ENCODE results near the gene FAM222A. TPM values are rescaled to one million over a fixed set of nuclear protein-coding genes. Genes with fewer than 3 reads are reported as not detected.

FAM222A gene
- total RNA-seq: under 1 TPM; 0.62 to 0.79 TPM
- long read RNA-seq, donor 1, partial matches to known transcripts: 0 of 1 reads
- long read RNA-seq, donor 1, other reads (novel, unspliced or antisense): 1 of 1 reads
- long read RNA-seq, donor 2: 0 reads

DNA sequence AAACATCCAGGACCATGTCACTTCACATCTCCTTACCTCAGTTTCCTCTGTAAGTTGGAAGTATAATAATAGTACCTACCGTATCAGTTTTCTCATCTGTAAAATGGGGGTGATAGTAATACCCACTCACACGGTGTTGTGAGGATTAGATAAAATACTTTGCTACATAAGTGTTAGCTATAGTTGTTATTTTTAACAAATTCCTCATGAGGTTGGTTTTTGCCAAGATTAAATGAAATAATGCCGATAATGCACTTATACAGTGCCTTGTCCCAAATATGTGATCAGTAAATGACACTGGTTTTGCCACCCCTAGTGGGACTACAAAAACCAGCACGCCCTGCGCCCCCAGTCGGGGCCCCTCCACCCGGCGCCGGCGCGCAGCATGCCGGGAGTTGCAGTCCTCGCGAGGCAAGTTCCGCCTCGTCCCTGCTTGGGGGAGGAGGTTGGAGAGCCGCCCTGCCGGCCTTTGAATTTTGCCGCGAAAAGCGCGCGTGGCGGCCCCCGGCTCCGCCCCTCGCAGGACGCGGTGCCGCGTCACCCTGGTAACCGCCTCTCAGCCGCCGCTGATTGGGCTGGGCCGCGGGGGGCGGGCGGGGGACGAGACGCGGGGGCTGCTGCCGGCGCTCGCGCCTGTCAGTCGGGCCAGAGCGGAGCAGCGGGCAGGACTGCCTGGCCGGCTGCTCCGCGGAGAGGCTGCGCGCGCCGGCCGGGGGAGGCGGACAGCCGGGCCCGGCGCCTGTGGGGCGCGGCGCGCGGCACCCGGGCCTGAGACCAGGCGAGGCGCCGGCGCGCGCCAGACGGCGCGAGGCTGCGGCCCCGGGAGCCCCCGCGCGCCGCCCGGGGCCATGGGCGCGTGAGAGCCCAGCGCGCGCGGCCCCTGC, at the start of gene FAM222A:
Gene FAM222A (plus strand): TSS at position 639 of the 884 bp plus-strand sequence. CDS start 30,322 bp downstream, outside the sequence.
- intact Hi-C loops (cut with DNase I): no loop called here
- peak; percentile 99 for DNase-seq (ENCODE audit: low spot score)

GRCh38 chr12:109664402-109664801, 49.2 kb upstream of the FAM222A start:
- intact Hi-C loops (cut with DNase I): no loop called here

DNA sequence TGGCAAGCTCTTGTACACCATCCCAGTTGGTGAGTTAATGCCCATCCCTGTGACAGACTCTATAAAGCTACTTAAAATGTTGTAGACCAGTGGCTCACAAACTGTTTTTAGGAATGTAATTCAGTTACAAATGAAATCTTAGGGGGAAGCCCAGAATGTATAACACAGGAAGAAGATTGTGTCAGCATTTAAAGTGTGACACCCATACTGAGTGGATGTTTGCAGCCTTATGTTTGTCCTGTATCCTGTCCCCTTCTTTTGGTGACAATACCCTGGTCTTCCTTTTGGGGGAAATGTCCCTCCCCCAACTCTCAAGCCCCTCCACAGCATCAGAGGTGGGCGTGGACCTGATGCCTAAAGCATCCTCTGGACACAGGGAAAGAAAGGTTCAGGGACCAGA, 47.6 kb upstream of the FAM222A start:
- intact Hi-C loops (cut with DNase I): no loop called here
- DNase-seq (ENCODE audit: low spot score): no peak

More at GRCh38 chr12:109664402-109664801, 49.2 kb upstream of the FAM222A start:
- no peak for DNase-seq (ENCODE audit: low spot score)

DNA sequence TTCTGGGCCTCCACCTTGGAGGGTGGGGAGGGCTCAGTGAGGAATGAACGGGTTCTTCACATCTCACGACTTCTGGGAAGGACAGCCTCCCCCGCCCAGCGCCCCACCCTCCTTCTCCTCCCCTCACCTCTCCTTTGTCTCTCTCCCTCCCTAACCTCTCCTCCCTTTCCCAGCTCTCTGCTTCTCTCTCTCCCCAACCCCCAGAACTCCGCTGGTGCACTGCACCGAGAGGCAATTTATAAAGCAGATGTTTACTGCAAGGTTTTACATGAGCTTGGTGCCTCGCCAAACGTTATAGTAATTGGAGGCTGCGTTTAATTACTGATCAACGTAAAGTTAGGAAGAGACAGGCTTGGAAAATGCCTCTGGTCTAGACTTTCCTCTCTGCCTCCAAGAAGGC, 42.9 kb upstream of the FAM222A start:
- DNase-seq (ENCODE audit: low spot score): no peak
- intact Hi-C loops (cut with DNase I): no loop called here

- intact Hi-C loops (cut with DNase I): no loop called here
- no peak for DNase-seq (ENCODE audit: low spot score)
Measured at GRCh38 chr12:109671502-109671901, 42.1 kb upstream of the FAM222A start.

GRCh38 chr12:109673379-109673778, 40.2 kb upstream of the FAM222A start:
- DNase-seq (ENCODE audit: low spot score): no peak
- intact Hi-C loops (cut with DNase I): no loop called here

DNA sequence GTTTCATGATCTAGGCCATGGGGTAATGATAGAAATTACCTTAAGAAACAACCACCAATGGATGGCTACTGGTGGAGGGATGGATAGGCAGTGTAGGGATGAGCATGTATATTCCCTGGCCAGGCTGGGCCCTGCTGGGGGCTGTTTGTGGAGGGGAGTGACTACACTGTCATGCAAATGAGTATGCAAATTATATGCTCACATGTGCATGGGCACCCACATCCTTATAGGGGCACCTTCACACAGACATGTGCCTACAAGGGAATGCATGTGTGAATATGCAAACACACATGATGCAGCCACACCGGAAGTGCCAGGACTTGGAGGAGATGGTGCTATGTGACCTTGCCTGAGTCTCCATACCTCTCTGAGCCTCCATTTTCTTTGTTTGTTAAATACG, 39.7 kb upstream of the FAM222A start:
- intact Hi-C loops (cut with DNase I): no loop called here
- DNase-seq (ENCODE audit: low spot score): no peak

DNA sequence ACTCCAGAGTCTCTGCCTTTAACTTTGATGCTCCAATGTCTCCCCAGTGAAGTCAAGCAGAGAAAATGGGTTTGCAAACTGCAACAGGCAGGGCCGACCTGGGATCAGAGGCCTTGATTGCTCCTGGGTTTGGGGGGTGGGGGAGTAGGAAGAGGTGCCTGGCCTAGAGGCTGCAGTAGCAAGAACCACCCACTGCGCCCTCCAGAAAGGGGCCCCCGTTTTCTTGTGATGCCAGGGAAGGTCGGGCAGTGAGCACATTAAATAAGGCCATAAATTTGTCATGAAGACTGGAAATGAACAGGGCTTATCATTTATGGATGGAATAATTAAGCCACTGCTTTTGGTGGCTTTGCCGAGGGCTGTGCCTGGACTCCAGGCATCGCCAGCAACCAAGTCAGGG, 38.2 kb upstream of the FAM222A start:
- DNase-seq (ENCODE audit: low spot score): no peak
- intact Hi-C loops (cut with DNase I): no loop called here

DNA sequence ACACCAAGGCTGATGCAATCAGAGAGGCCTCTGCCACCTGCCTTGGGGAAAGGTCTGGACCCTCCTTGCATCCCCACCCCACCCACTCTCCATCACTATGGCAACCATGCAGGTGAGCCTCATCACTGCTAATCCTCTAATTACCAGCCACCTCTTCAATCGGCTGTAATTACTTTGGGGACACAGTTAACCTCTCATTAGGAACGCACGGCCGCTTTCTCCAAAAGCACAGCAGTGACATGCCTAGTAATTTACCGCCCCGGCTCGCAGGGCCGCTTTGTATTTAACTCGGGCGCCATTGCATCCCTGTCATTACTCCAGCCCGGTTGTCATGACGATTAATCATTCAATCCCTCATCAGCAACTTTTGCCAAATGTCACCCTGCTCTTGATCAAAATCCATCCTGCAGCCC, 36.3 kb upstream of the FAM222A start:
- no peak for DNase-seq (ENCODE audit: low spot score)
- intact Hi-C loops (cut with DNase I): no loop called here

DNA sequence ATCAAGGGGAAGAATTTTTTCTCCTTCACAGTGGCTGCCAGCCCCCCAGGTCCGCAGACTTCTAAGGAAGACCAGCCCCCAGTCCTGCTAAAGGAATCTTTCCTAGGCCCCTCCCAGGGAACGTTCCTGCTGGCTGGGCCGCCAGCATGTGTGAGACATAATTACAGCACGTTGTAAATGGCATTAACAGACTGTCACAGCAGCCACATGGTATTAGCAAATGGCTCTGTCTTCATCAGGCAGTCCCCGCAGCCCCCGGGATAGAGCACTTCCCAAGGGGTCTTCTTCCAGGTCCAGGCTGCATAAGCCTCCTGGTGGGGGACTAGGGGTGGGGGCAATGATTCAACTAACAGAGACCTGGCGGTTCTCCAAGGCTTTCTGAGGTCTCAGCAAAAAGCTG, 34.9 kb upstream of the FAM222A start:
- no peak for DNase-seq (ENCODE audit: low spot score)
- intact Hi-C loops (cut with DNase I): no loop called here

DNA sequence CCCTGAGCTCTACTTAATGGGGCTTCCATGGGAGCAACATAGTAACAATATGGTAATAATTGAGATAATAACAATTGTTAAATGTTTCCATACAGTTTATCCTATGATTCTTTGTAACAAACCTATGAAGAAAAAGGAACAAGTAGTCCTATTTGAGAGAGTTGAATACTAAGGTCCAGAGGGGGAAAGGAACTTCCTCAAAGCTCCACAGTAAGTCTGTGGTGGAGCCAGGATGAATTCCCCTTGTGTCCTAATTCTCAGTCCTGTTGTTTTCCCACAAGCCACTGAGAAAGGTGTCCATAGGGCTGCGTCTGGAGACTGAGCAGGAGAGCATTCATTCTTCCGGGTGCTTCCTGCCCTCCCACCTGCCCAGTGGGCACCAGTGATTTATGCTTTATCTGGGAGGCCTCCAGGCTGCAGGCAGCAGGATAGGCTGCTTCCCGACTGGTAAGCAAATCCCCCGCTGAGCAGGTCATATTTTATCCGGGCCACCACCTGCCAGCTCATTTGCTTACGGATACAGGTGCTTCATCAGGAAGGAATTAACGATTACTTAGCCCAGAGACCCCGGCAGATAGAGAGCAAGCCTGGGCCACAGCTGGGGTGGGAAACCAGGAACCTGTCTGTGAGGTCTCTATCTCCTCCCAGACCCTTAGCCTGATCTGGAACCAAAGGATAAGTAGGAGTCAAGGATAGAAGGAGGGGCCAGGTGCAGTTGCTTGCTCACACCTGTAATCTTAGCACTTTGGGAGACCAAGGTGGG, 33.9 kb upstream of the FAM222A start:
- intact Hi-C loops (cut with DNase I): loop anchor here in 1 of 2 donors (10.0 kb wide), 1 partner anchor 1905 kb away; the partner anchor contains the start of gene ASCL4
- DNase-seq (ENCODE audit: low spot score): no peak

DNA sequence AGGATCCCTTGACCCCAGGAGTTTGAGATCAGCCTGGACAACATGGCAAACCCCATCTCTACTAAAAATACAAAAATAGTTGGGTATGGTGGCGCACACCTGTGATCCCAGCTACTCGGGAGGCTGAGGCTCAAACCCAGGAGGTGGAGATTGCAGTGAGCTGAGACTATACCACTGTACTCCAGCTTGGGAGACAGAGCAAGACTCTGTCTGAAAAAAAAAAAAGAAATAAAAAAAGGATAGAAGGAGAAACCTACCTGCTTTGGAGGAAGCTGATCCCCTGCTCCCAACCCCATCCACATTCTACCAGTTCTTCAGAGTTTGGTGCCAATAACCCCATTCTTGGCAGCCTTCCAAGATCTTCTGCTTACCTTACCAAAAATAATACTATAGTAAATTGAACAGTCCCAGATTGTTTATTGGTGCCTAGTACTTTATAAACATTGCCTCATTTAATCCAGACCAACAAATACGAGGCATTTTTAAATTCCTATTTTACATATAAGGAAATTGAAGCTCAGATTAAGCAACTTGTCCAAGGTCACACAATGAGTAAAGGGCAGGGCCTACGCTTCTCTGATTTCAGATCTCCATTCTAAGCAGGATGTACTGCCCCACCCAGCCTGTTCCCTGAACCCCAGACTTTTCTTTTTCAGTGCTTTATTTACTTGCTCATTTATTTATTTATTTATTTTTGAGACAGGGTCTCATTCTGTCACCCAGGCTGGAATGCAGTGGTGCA, 33.2 kb upstream of the FAM222A start:
- intact Hi-C loops (cut with DNase I): loop anchor here in 1 of 2 donors (10.0 kb wide), 1 partner anchor 1906 kb away; the partner anchor contains the start of gene ASCL4
- no peak for DNase-seq (ENCODE audit: low spot score)

DNA sequence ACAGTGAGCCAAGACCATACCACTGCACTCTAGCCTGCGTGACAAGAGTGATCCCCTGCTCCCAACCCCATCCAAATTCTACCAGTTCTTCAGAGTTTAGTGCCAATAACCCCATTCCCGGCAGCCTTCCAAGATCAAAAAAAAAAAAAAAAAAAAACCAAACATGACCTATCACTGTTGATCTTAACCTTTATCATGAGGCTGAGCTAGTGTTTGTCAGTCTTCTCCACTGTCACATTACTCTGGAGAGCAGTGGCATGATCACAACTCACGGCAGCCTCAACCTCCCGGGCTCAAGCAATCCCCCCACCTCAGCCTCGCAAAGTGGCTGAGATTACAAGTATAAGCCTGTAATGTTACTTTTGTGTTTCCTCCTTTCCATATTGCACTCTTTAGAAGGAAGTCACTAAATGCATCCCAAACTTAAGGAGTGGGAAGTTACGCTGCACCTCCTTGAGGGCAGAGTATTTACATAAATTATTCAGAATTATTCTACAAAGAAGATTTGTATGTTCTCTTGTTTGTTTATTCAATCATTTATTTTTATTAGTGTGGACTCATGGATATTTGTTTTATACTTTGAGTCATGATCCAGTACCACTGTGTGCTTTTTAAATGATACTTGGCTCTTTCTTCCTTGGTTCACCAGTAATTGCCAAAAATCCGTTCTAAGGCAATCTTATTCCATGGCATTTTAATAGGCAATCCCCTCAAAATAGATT, 31.5 kb upstream of the FAM222A start:
- DNase-seq (ENCODE audit: low spot score): no peak
- intact Hi-C loops (cut with DNase I): loop anchor here in 1 of 2 donors (10.0 kb wide), 1 partner anchor 1907 kb away; the partner anchor contains the start of gene ASCL4

- intact Hi-C loops (cut with DNase I): loop anchor here in 1 of 2 donors (10.0 kb wide), 1 partner anchor 1908 kb away; the partner anchor contains the start of gene ASCL4
- DNase-seq (ENCODE audit: low spot score): no peak
Measured at GRCh38 chr12:109682708-109683060, 30.9 kb upstream of the FAM222A start.

DNA sequence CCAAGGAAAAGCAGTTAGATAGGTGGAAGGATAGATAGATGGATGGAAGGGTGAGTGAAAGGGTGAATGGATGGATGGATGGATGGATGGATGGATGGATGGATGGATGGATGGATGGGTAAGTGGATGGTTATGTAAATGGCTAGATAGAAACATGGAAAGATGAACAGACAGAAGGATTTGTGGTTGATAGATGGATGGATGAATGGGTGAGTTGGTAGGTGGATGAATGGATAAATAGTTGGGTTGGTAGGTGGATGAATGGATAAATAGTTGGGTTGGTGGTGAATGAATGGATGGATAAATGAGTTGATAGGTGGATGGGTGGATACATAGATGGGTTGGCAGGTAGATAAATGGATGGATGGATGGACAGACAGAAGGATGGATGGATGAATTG, 30.3 kb upstream of the FAM222A start:
- intact Hi-C loops (cut with DNase I): loop anchor here in 1 of 2 donors (10.0 kb wide), 1 partner anchor 1909 kb away; the partner anchor contains the start of gene ASCL4

GRCh38 chr12:109685574-109686447, 27.8 kb upstream of the FAM222A start:
- intact Hi-C loops (cut with DNase I): loop anchor here in 1 of 2 donors (10.0 kb wide), 1 partner anchor 1911 kb away; the partner anchor contains the start of gene ASCL4
- peak; percentile 46 for DNase-seq (ENCODE audit: low spot score)

More for the DNA sequence above, 30.3 kb upstream of the FAM222A start:
- DNase-seq (ENCODE audit: low spot score): no peak

- intact Hi-C loops (cut with DNase I): loop anchor here in 1 of 2 donors (10.0 kb wide), 1 partner anchor 1912 kb away; the partner anchor contains the start of gene ASCL4
- DNase-seq (ENCODE audit: low spot score): peak; percentile 60
Measured at GRCh38 chr12:109686523-109686922, 27.1 kb upstream of the FAM222A start.

Data from posterior vena cava (tissue), 2 donors.